ENCODE data around the gene C16orf96. TPM values are rescaled to one million over a fixed set of nuclear protein-coding genes. Genes with fewer than 3 reads are reported as not detected.

Gene C16orf96
- total RNA-seq, 1 experiment from 2014 or later, result 1.4 TPM

DNA sequence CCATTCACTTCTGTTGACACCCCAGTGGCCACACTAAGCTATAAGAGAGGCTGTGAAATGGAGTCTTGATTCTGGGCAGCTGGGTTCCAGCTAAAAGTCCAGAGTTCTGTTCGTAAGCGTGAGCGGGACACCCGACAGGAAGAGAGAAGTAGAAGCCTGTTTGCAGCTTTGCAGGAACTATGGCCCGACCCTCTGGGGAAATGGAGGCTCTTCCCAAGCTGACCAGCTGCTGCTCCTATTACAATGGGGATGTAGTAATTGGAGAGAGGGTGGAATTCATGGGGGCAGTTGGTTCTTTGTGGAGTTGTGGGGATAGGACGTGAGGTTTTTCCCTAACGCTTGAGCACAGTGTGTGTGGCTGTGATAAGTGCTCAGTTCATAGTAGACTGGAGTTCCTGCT, 30.2 kb downstream of the C16orf96 start:
- no peaks in the 10 kb centered on the region for H3K79me1 ChIP-seq (ENCODE audit: insufficient read depth, low read depth, low read length, poor library complexity, severe bottlenecking)
- no peak overlapping the region for H2BK120ac ChIP-seq (ENCODE audit: low read depth, low read length, poor library complexity, severe bottlenecking)
- no peak overlapping the region for H4K8ac ChIP-seq (replicated peaks; ENCODE audit: insufficient read length, low read depth, low read length)
- H4K20me1 ChIP-seq (ENCODE audit: control insufficient read depth, insufficient read depth, insufficient read length), result no peaks in the 10 kb centered on the region
- H3K27me3 ChIP-seq (ENCODE audit: insufficient read depth, low read length), result no peaks in the 10 kb centered on the region
- H2AK5ac ChIP-seq (ENCODE audit: insufficient read length, low read length), result no peak overlapping the region
- H3K9me3 ChIP-seq (ENCODE audit: control insufficient read depth, low read depth, low read length), result no peaks in the 10 kb centered on the region
- no peak overlapping the region for H3K27ac ChIP-seq (ENCODE audit: insufficient read length, low read depth, low read length)
- WGBS (ENCODE audit: extremely low coverage, insufficient read length, low lambda C conversion rate), result no CpG with 5 or more reads among the region's 7 CpGs
- H3K27ac Mint-ChIP-seq, result peak overlapping the region in 2 of 3 experiments; percentile 16 to 32; a peak in 2 of 7 replicates
- H3K23ac ChIP-seq (ENCODE audit: insufficient read length, low read depth, low read length), result no peak overlapping the region
- H3K23me2 ChIP-seq (ENCODE audit: insufficient read length, low read depth, low read length, poor library complexity, severe bottlenecking), result no peaks in the 10 kb centered on the region
- no peak overlapping the region for H2BK15ac ChIP-seq (ENCODE audit: low read depth, low read length)
- no peak overlapping the region for H2AFZ ChIP-seq (ENCODE audit: low read length)
- no peak overlapping the region for H2BK5ac ChIP-seq (ENCODE audit: insufficient read length, low read length)
- H3K4me3 Mint-ChIP-seq, result no peak overlapping the region; a peak in 1 of 5 replicates
- no peak overlapping the region for H2BK20ac ChIP-seq (ENCODE audit: low read depth, low read length, poor library complexity, severe bottlenecking)
- H3K9me3 Mint-ChIP-seq, result peaks cover 9 to 10% of the 10 kb centered on the region in 2 experiments; a peak in 3 of 5 replicates
- H3K4me1 Mint-ChIP-seq, result peaks cover 14 to 15% of the 10 kb centered on the region in 2 experiments
- H4K5ac ChIP-seq (ENCODE audit: insufficient read length, low read depth, low read length), result no peak overlapping the region
- no peak for TF ChIP-seq CTCF (conservative IDR thresholded peaks at IDR 0.05)
- H3K9ac ChIP-seq (ENCODE audit: extremely low read depth, insufficient read length, low read length), result no peak overlapping the region
- peaks cover 2% of the 10 kb centered on the region; the same call in 1 of the 2 replicates for H3K4me1 ChIP-seq (ENCODE audit: insufficient read depth, low read length)
- no peak overlapping the region for H3K18ac ChIP-seq (ENCODE audit: insufficient read length, low read depth, low read length)
- H2BK12ac ChIP-seq (ENCODE audit: insufficient read length, low read depth, low read length), result no peak overlapping the region
- peaks cover 5 to 11% (median 6%) of the 10 kb centered on the region in 3 experiments; a peak in 5 of 7 replicates for H3K36me3 Mint-ChIP-seq (ENCODE audit: insufficient read depth in 1 of 3, low read depth in 3 of 3)
- no peak overlapping the region for H3K14ac ChIP-seq (ENCODE audit: insufficient read depth, low read length)
- no peaks in the 10 kb centered on the region for H3K79me2 ChIP-seq (ENCODE audit: insufficient read depth, low read length)
- no peak overlapping the region for H3K4ac ChIP-seq (ENCODE audit: low read depth, low read length)
- no peak overlapping the region for H3T11ph ChIP-seq (ENCODE audit: low read length)
- H3K4me2 ChIP-seq (ENCODE audit: insufficient read depth, insufficient read length, low read length), result no peak overlapping the region
- peaks cover 10% of the 10 kb centered on the region; the same call in 1 of the 2 replicates for H3K27me3 Mint-ChIP-seq (ENCODE audit: low read depth)
- no peak overlapping the region for H4K91ac ChIP-seq (ENCODE audit: insufficient read length, low read depth, low read length)
- H3K56ac ChIP-seq (ENCODE audit: insufficient read length, low read depth, low read length), result no peak overlapping the region
- no peak for DNase-seq
